ENCODE data around the gene EDEM1.

Gene EDEM1

GRCh38 chr3:5198313-5198677, 10.8 kb downstream of the EDEM1 start:
- H3K4me3 ChIP-seq (ENCODE audit: insufficient read depth, low read depth, low read length), result no peak overlapping the region
- no peak overlapping the region for H3K27ac ChIP-seq (ENCODE audit: insufficient read depth, low read depth, low read length, poor library complexity, severe bottlenecking)
- no peaks in the 10 kb centered on the region for H3K36me3 ChIP-seq (ENCODE audit: control insufficient read depth, insufficient read depth, low read length)
- H3K4me1 ChIP-seq (ENCODE audit: control insufficient read depth, insufficient read depth, low read length), result no peaks in the 10 kb centered on the region
- H3K27me3 ChIP-seq (ENCODE audit: control insufficient read depth, insufficient read depth, low read length, poor library complexity, severe bottlenecking), result no peaks in the 10 kb centered on the region
- no peaks in the 10 kb centered on the region for H3K9me3 ChIP-seq (ENCODE audit: control insufficient read depth, low read length)
- 91 to 96% methylated on average over 4 of the region's 4 CpGs for WGBS, 2 experiments

GRCh38 chr3:5198986-5199731, 11.7 kb downstream of the EDEM1 start:
- 74 to 97% methylated on average over 4 to 5 of the region's 5 CpGs for WGBS, 2 experiments
- H3K27ac ChIP-seq (ENCODE audit: insufficient read depth, low read depth, low read length, poor library complexity, severe bottlenecking), result no peak overlapping the region

GRCh38 chr3:5201536-5201935, 14.0 kb downstream of the EDEM1 start:
- Histone ChIP-seq H3K36me3 (ENCODE audit: control insufficient read depth, insufficient read depth, low read length) (peaks cover 18% of the 10 kb centered on the region), H3K4me1 (ENCODE audit: control insufficient read depth, insufficient read depth, low read length) (no peaks in the 10 kb centered on the region), H3K27ac (ENCODE audit: insufficient read depth, low read depth, low read length, poor library complexity, severe bottlenecking) (no peak overlapping the region), H3K9me3 (ENCODE audit: control insufficient read depth, low read length) (no peaks in the 10 kb centered on the region), H3K27me3 (ENCODE audit: control insufficient read depth, insufficient read depth, low read length, poor library complexity, severe bottlenecking) (no peaks in the 10 kb centered on the region), H3K4me3 (ENCODE audit: insufficient read depth, low read depth, low read length) (no peak overlapping the region)
- 94 to 99% methylated on average over 6 of the region's 6 CpGs for WGBS, 2 experiments

More at GRCh38 chr3:5198986-5199731, 11.7 kb downstream of the EDEM1 start:
- Histone ChIP-seq H3K9me3 (ENCODE audit: control insufficient read depth, low read length) (no peaks in the 10 kb centered on the region), H3K36me3 (ENCODE audit: control insufficient read depth, insufficient read depth, low read length) (peaks cover 3% of the 10 kb centered on the region), H3K4me3 (ENCODE audit: insufficient read depth, low read depth, low read length) (no peak overlapping the region), H3K27me3 (ENCODE audit: control insufficient read depth, insufficient read depth, low read length, poor library complexity, severe bottlenecking) (no peaks in the 10 kb centered on the region), H3K4me1 (ENCODE audit: control insufficient read depth, insufficient read depth, low read length) (no peaks in the 10 kb centered on the region)

- no peaks in the 10 kb centered on the region for H3K9me3 ChIP-seq (ENCODE audit: control insufficient read depth, low read length)
- H3K4me3 ChIP-seq (ENCODE audit: insufficient read depth, low read depth, low read length), result no peak overlapping the region
- no peaks in the 10 kb centered on the region for H3K27me3 ChIP-seq (ENCODE audit: control insufficient read depth, insufficient read depth, low read length, poor library complexity, severe bottlenecking)
- 90 to 93% methylated on average over 2 of the region's 2 CpGs for WGBS, 2 experiments
- no peaks in the 10 kb centered on the region for H3K4me1 ChIP-seq (ENCODE audit: control insufficient read depth, insufficient read depth, low read length)
- peaks cover 21% of the 10 kb centered on the region for H3K36me3 ChIP-seq (ENCODE audit: control insufficient read depth, insufficient read depth, low read length)
- no peak overlapping the region for H3K27ac ChIP-seq (ENCODE audit: insufficient read depth, low read depth, low read length, poor library complexity, severe bottlenecking)
These were observed 14.7 kb downstream of the EDEM1 start for GRCh38 chr3:5202222-5202621.

- no peaks in the 10 kb centered on the region for H3K9me3 ChIP-seq (ENCODE audit: control insufficient read depth, low read length)
- WGBS, 2 experiments, result 93 to 98% methylated on average over 7 of the region's 7 CpGs
- peaks cover 34% of the 10 kb centered on the region for H3K36me3 ChIP-seq (ENCODE audit: control insufficient read depth, insufficient read depth, low read length)
- no peaks in the 10 kb centered on the region for H3K27me3 ChIP-seq (ENCODE audit: control insufficient read depth, insufficient read depth, low read length, poor library complexity, severe bottlenecking)
- no peak overlapping the region for H3K4me3 ChIP-seq (ENCODE audit: insufficient read depth, low read depth, low read length)
- no peaks in the 10 kb centered on the region for H3K4me1 ChIP-seq (ENCODE audit: control insufficient read depth, insufficient read depth, low read length)
- H3K27ac ChIP-seq (ENCODE audit: insufficient read depth, low read depth, low read length, poor library complexity, severe bottlenecking), result no peak overlapping the region
These were observed 17.8 kb downstream of the EDEM1 start for GRCh38 chr3:5205165-5205941.

- no peaks in the 10 kb centered on the region for H3K27me3 ChIP-seq (ENCODE audit: control insufficient read depth, insufficient read depth, low read length, poor library complexity, severe bottlenecking)
- peaks cover 4% of the 10 kb centered on the region for H3K4me1 ChIP-seq (ENCODE audit: control insufficient read depth, insufficient read depth, low read length)
- WGBS, 2 experiments, result 94 to 96% methylated on average over 5 of the region's 5 CpGs
- H3K36me3 ChIP-seq (ENCODE audit: control insufficient read depth, insufficient read depth, low read length), result peaks cover 36% of the 10 kb centered on the region
- no peak overlapping the region for H3K4me3 ChIP-seq (ENCODE audit: insufficient read depth, low read depth, low read length)
- H3K27ac ChIP-seq (ENCODE audit: insufficient read depth, low read depth, low read length, poor library complexity, severe bottlenecking), result no peak overlapping the region
- H3K9me3 ChIP-seq (ENCODE audit: control insufficient read depth, low read length), result no peaks in the 10 kb centered on the region
These were observed 23.4 kb downstream of the EDEM1 start for GRCh38 chr3:5210926-5211325.

GRCh38 chr3:5212628-5213573, 25.4 kb downstream of the EDEM1 start:
- Histone ChIP-seq H3K4me3 (ENCODE audit: insufficient read depth, low read depth, low read length) (no peak overlapping the region), H3K4me1 (ENCODE audit: control insufficient read depth, insufficient read depth, low read length) (peaks cover 4% of the 10 kb centered on the region), H3K27ac (ENCODE audit: insufficient read depth, low read depth, low read length, poor library complexity, severe bottlenecking) (no peak overlapping the region), H3K36me3 (ENCODE audit: control insufficient read depth, insufficient read depth, low read length) (peaks cover 27% of the 10 kb centered on the region), H3K27me3 (ENCODE audit: control insufficient read depth, insufficient read depth, low read length, poor library complexity, severe bottlenecking) (no peaks in the 10 kb centered on the region), H3K9me3 (ENCODE audit: control insufficient read depth, low read length) (no peaks in the 10 kb centered on the region)
- WGBS, 2 experiments, result 72 to 78% methylated on average over 9 of the region's 9 CpGs

GRCh38 chr3:5213574-5213966, 26.1 kb downstream of the EDEM1 start:
- Histone ChIP-seq H3K9me3 (ENCODE audit: control insufficient read depth, low read length) (no peaks in the 10 kb centered on the region), H3K36me3 (ENCODE audit: control insufficient read depth, insufficient read depth, low read length) (peaks cover 22% of the 10 kb centered on the region), H3K27me3 (ENCODE audit: control insufficient read depth, insufficient read depth, low read length, poor library complexity, severe bottlenecking) (no peaks in the 10 kb centered on the region), H3K27ac (ENCODE audit: insufficient read depth, low read depth, low read length, poor library complexity, severe bottlenecking) (no peak overlapping the region), H3K4me1 (ENCODE audit: control insufficient read depth, insufficient read depth, low read length) (peaks cover 4% of the 10 kb centered on the region), H3K4me3 (ENCODE audit: insufficient read depth, low read depth, low read length) (no peak overlapping the region)
- WGBS, 2 experiments, result 20 to 21% methylated on average over 7 of the region's 7 CpGs

GRCh38 chr3:5214352-5214751, 26.8 kb downstream of the EDEM1 start:
- Histone ChIP-seq H3K27me3 (ENCODE audit: control insufficient read depth, insufficient read depth, low read length, poor library complexity, severe bottlenecking) (no peaks in the 10 kb centered on the region), H3K4me3 (ENCODE audit: insufficient read depth, low read depth, low read length) (no peak overlapping the region), H3K4me1 (ENCODE audit: control insufficient read depth, insufficient read depth, low read length) (peaks cover 4% of the 10 kb centered on the region), H3K9me3 (ENCODE audit: control insufficient read depth, low read length) (no peaks in the 10 kb centered on the region), H3K36me3 (ENCODE audit: control insufficient read depth, insufficient read depth, low read length) (peaks cover 22% of the 10 kb centered on the region), H3K27ac (ENCODE audit: insufficient read depth, low read depth, low read length, poor library complexity, severe bottlenecking) (no peak overlapping the region)
- 82 to 87% methylated on average over 9 of the region's 9 CpGs for WGBS, 2 experiments

All from ectodermal cell (in vitro differentiated cells).